ENCODE measurements around the gene ETS1.

- no peak for TF ChIP-seq CTCF (conservative IDR thresholded peaks at IDR 0.05; ENCODE audit: low read depth in 2 of 2)
- no peak for TF ChIP-seq EZH2phosphoT487 (IDR thresholded peaks at IDR 0.05; ENCODE audit: unreplicated experiment)
- TF ChIP-seq EZH2 (IDR thresholded peaks at IDR 0.05; ENCODE audit: low read depth, unreplicated experiment): no peak
- no peak for TF ChIP-seq REST (IDR thresholded peaks at IDR 0.05; ENCODE audit: unreplicated experiment)
- TF ChIP-seq POLR2AphosphoS5 (IDR thresholded peaks at IDR 0.05; ENCODE audit: low read depth): no peak
- TF ChIP-seq ETS1 (IDR thresholded peaks at IDR 0.05): no peak
- TF ChIP-seq NANOG (IDR thresholded peaks at IDR 0.05; ENCODE audit: borderline replicate concordance): no peak
- no peak for TF ChIP-seq CREB1 (CRISPR knock-in tag; IDR thresholded peaks at IDR 0.05; ENCODE audit: low read depth)
- no peak for TF ChIP-seq JUNB (IDR thresholded peaks at IDR 0.05; ENCODE audit: unreplicated experiment)
- no peak for TF ChIP-seq ZNF114 (CRISPR knock-in tag; IDR thresholded peaks at IDR 0.05)
- no peak for TF ChIP-seq STAT1 (IDR thresholded peaks at IDR 0.05; ENCODE audit: unreplicated experiment)
Measured at GRCh38 chr11:128471138-128471661, 116.2 kb downstream of the ETS1 start.
